CD4-positive, alpha-beta T cell treated with Interleukin-4 for 1 hour (primary cell): ENCODE results near the gene CRMP1.
"Not testable (repeated sequence)": the region's sequence is repeated elsewhere in the genome, so short reads cannot be mapped to it uniquely, and the experiment has no call there.

ENCODE experiments used
- DNase-seq, 2 donors: peaks; one replicate each; pipeline ENCODE4 v3.0.0-alpha.2; 2020 to 2022

Gene CRMP1

GRCh38 chr4:5816851-5817375 is 76.0 kb downstream of the CRMP1 start:
- DNase-seq: no peak

DNA sequence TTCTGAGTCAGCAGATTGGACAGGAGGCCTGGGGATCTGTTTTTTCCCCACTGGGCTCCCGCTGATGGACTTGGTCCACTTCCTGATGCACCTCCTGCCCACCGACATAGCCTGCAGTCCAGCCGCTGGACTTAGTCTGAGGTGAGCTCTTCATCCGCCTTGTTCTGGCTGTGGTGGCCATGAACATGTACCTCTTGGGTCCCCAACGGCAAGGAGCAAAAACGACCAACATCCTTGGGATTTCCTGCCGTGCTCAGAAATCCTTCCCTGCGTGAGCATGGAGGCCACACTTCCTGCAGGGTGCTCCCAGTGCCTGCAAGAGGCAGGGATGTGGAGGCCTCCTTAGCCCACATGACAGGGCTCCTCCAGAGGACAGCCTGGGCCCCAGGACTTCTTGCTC is 76.8 kb downstream of the CRMP1 start:
- no peak for DNase-seq

DNA sequence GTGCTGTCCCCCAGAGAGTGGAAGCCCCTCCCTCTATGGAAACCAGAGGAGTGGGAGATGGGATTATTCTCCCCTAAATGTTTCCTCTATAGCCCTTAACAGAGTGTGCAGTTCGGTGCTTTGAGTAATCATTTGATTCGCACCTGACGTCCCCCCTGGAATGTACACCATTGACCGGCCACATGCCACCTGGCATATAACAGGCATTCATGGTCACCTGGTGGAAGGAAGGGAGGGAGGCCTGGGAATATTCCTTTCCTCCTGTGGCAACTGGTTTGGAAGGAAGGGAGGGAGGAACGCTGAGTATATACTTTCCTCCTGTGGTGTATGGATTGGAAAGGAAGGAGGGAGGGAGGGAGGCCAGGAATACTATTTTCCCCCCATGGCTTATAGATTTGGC is 77.2 kb downstream of the CRMP1 start:
- no peak for DNase-seq

GRCh38 chr4:5814421-5814820 is 78.5 kb downstream of the CRMP1 start:
- DNase-seq: no peak

DNA sequence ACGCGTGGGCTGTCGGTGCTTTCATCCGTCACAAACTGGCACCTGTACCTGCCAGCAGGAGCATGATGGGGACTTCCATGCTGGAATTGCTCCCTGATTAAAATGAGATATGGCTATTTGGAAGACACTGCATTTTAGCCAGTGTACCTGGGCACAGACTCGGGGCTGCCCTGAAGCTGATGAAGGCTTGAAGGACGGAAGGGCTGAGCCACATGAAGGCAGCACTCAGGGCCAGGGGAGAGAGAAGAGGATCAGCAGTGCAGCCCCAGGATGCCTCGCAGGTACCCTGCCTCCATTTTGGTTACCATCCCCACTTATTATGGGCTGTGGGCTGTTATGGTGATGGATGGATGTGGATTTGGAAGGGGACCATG is 79.0 kb downstream of the CRMP1 start:
- DNase-seq: no peak

DNA sequence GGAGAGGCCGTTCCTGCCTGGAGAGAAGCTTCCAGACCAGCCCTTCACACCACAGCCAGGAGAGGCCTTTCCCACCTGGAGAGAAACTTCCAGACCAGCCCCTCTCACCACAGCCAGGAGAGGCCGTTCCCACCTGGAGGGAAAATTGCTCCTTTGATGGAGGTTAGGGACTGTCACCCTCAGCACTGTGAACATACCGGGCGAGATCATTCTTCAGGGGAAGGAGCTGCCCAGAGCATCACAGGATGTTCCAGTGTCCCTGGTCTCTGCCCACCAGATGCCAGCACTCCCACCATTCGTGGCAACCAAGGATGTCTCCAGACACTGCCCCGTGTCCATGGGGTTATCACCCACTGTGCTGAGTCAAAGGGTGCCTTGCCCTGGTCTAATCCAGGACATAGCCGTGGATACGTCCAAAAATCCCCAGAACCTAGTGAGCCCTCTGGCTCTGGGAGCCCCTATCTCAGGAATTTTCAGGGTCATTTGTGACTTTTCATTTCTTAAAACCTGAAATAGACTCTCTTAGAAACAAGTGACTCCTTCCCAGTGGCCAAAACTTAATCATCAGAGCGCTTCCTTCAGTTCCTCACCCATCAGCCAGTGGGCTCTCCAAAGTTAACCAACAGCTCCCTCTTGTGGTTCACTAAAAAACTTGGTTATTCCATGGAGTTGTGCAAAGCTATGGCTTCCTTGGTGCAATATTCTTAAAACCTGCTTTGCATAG is 80.2 kb downstream of the CRMP1 start:
- peak in 1 of 2 donors; percentile 40 for DNase-seq

DNA sequence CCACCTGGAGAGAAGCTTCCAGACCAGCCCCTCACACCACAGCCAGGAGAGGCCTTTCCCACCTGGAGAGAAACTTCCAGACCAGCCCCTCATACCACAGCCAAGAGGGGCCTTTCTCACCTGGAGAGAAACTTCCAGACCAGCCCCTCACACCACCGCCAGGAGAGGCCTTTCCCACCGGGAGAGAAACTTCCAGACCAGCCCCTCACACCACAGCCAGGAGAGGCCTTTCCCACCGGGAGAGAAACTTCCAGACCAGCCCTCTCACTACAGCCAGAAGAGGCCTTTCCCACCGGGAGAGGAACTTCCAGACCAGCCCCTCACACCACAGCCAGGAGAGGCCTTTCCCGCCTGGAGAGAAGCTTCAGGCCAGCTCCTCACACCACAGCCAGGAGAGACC is 80.8 kb downstream of the CRMP1 start:
- DNase-seq: not testable (repeated sequence)

GRCh38 chr4:5810770-5811430 is 82.0 kb downstream of the CRMP1 start:
- DNase-seq: no peak

DNA sequence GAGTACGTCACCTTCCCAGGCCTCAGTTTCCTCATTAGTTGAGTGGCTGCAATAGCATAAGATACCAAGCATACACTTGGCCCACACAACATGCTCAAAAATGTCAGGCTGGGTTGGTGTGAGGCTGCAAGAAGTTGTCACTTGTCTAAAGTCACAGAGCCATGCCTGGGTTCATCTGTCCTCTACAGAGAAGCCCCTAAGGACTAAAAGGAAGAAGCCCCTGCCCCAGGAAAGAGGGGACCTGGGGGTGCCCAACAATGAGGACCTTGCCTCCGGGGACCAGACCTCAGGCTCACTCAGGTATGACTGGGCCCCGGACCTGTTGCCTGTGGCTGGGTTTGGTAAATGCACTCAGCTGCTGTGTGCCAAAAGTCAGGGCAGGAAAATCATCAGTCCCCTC is 82.7 kb downstream of the CRMP1 start:
- DNase-seq: no peak

DNA sequence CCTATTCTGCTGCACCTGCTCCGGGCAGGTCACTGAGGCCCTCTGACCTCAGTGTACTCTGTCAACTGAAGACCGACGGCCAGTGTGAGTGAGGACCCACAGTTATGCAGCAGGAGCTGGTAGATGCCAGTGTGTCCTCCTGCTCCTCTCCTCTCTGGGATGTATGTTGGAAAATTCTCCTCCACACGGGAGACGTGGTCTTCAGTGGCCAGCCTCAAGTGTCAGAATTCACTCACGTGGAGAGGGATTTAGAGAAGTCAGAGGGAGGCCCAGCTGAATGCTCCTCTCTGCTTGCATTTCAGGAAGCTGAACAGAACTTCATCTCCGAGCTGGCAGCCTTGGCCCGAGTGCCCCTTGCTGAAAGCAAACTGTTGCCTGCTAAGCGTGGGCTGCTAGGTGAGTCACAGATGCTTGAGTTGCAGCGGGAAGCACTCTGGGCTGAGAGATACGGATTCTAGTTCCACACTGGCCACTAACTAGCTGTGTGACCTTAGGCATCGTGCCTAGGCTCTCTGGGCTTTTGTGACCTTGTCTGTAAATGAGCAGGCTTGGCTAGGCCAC is 83.6 kb downstream of the CRMP1 start:
- DNase-seq: no peak

GRCh38 chr4:5808081-5808741 is 84.7 kb downstream of the CRMP1 start:
- DNase-seq: no peak

DNA sequence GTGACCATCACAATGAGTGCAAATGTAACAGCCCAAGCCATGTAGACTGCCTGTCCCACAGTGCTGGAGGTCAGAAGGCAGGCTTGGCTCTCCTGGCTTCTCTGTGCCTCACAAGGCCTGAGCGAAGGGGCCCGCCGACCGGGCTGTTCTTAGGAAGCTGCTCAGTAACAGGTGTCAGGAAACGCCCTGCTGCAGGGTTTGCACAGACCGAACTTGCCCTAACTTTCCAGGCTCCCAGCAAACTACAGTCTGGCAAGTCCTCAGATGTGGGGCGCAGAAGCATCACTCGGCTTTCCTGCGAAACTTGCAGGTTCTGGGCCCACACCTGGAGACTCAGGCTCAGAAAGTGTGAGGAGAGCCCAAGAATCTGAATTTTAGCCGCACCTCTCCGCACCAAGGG is 87.6 kb downstream of the CRMP1 start:
- no peak for DNase-seq

DNA sequence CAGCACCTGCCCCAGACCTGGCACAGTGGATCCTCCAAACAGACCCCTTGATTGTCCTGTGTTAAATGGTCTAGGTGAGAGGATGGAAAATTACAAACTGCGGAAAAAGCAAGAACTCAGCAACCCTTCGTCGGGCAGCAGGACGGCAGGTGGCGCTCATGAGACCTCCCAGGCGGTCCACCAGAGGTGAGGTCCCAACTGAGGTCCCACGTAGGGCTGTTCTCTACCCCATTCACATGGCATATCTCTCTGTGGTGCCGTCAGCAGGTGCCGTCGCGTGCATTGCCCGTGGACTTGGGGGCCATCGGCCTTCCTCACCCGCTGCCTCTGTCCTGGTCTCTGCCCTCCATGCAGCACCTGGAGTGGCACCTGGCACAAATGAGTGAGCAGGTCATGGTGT is 88.2 kb downstream of the CRMP1 start:
- no peak for DNase-seq

- DNase-seq: no peak
These were observed 90.3 kb downstream of the CRMP1 start for GRCh38 chr4:5802565-5802964.

- DNase-seq: no peak
These were observed 91.2 kb downstream of the CRMP1 start for GRCh38 chr4:5801696-5802095.

DNA sequence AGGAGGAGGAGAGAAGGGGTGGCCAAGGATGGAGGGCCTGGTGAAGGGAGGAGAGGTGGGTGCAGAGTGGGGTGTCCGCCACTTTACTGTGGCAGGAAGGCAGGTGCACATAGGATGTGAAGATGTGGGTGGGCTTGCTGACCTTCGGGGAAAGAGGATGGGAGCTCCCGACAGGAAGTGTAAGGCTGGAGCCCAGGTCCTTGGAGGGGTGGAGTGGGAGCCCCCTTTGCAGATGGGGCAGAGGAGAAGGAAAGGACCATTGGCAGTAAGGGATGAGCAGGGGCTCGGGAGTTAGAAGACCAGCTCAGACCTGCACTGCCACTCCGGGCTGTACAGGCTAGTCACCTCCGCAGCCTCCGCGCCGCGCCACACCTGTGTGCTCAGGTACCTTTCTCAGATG is 92.4 kb downstream of the CRMP1 start:
- no peak for DNase-seq

GRCh38 chr4:5799406-5799805 is 93.5 kb downstream of the CRMP1 start:
- no peak for DNase-seq

DNA sequence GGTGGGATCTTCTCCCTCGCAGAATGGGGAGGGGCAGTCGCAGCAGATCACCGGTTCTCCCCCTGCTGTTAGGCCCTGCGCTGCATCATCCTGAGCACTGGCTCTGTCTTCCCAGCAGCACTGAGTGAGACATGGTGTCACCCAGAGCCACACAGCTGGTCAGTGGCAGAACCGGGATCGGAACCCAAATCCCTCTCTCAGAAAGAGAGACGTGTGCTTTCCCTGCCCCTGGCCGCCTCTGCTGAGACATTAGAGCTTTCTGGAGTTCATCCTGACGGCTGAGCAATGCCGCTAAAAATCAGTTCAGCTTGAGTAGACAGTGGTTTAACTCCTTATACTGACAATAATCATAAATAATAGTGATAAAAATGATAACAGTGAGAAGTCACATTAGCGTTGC is 93.9 kb downstream of the CRMP1 start:
- DNase-seq: no peak

DNA sequence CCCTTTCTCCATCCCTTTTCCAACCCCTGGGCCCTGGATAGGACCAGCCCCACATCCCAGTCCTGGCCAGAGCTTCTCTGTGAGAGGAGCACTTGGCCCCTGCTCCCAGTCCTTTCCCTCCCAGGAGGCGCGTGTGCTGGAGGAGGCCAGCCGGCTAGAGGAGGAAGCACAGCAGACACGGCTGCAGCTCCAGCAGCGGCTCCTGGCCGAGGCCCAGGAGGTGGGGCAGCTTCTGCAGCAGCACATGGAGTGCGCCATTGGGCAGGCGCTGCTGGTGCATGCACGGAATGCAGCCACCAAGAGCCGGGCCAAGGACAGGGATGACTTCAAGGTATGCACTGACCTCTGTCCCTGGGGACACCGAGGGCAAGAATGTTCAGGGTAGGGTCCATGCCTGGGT is 94.4 kb downstream of the CRMP1 start:
- DNase-seq: no peak

GRCh38 chr4:5797866-5798265 is 95.0 kb downstream of the CRMP1 start:
- no peak for DNase-seq

DNA sequence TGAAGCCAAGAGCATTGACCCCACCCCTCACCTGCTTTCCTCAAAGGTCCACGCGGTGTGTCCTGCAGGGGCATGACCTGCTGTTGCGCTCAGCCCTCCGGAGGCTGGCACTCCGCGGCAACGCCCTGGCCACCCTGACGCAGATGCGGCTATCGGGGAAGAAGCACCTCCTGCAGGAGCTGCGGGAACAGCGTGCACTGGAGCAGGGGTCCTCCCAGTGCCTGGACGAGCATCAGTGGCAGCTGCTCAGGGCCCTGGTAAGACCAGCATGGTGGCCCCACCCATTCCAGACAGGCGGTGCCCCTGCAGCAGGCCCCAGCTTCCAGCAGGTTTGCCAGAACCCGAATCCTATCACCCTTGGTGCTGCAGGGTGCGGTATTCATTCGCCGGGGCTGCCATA is 95.9 kb downstream of the CRMP1 start:
- DNase-seq: no peak

GRCh38 chr4:5795580-5795979 is 97.3 kb downstream of the CRMP1 start:
- DNase-seq: no peak

DNA sequence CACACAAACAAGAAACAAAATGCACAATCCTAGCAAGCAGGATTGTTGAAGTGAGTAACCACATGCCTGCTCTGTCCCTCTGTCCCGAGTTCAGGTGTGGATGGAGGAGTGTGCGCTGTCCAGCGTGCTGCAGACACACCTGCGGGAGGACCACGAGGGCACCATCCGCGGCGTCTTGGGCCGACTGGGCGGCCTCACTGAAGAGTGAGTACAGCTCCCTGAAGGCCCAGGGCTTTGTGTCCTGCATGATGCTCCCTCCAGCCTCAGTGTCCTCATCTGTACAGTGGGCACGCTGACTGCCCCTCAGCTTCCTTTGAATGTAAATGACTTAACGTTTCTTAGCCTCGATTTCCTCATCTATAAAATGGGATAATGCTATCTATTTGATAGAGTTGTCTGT is 99.4 kb downstream of the CRMP1 start:
- no peak for DNase-seq

GRCh38 chr4:5791654-5792053 is 101.2 kb downstream of the CRMP1 start:
- DNase-seq: no peak
